ENCODE measurements around the gene SLC8A1. TPM values are rescaled to one million over a fixed set of nuclear protein-coding genes. Genes with fewer than 3 reads are reported as not detected.

SLC8A1 gene
- total and polyA plus RNA-seq, 7 experiments from 2014 or later: 0.95 to 22.8 (median 1.5) TPM; not detected in 2

DNA sequence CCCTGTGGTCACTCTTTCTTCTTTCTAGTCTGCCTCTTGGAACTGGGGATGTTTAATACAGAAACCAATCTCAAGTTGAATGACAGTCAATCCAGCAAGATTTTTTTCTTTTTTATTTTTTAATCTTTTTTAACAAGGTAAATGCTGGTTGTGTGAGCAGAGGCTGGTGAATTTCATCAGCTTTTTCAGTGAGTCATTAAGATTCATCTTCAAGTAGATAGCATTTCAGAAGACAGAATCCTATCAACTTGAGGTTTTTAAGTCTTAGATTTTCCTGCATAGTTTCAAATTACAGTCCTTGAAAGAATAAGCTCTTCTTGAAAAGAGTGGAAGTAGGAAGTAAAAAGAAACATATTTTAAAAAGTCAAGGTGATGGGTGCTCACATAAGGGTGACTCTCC lies 12.4 kb downstream of the SLC8A1 start:
- Histone ChIP-seq H3K36me3 (ENCODE audit: control insufficient read depth in 2 of 3, insufficient read depth in 3 of 3, low read length in 3 of 3) (no peaks in the 10 kb centered on the region), H3K4me1 (ENCODE audit: control insufficient read depth in 2 of 2, insufficient read depth in 2 of 2, low read length in 2 of 2) (no peaks in the 10 kb centered on the region), H3K27ac (ENCODE audit: low read depth, low read length) (no peak overlapping the region), H3K4me3 (ENCODE audit: low read length) (no peak overlapping the region), H3K9me3 (ENCODE audit: control insufficient read depth in 2 of 3, low read length in 3 of 3) (no peaks in the 10 kb centered on the region), H3K27me3 (ENCODE audit: control insufficient read depth in 2 of 2, insufficient read depth in 2 of 2, low read length in 2 of 2) (no peaks in the 10 kb centered on the region)
- H3K9me3 Mint-ChIP-seq: peaks cover 0 to 7% (median 0%) of the 10 kb centered on the region in 11 donors
- peaks cover 0 to 6% (median 0%) of the 10 kb centered on the region in 7 donors for H3K4me1 Mint-ChIP-seq
- DNase-seq: no peak
- H3K4me3 Mint-ChIP-seq: no peak overlapping the region
- H3K36me3 Mint-ChIP-seq: no peaks in the 10 kb centered on the region
- ATAC-seq: no peak
- H3K27ac Mint-ChIP-seq: no peak overlapping the region
- ChIA-PET CTCF (no interaction called here), POLR2A (no interaction called here)
- intact Hi-C loops (cut with micrococcal nuclease): no loop called here
- peaks cover 4 to 8% (median 7%) of the 10 kb centered on the region in 5 donors for H3K27me3 Mint-ChIP-seq

DNA sequence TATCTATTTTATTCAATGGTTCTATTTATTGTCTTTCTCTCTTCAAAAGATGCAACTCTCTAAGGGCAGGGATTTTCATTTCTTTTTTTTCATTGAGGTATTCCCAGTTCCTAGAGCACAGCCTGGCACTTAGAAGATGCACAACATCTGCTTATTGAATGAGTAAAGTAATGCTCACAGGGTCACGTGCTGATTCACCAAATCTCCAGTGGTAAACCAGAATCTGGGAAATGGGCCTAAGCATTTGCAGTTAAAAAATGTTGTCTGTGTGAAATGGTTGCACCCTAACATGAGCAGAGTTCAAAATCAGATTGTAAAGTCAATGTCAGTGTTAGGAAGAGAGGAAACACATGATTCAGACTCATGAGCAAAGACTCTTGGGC lies 15.8 kb downstream of the SLC8A1 start:
- no peaks in the 10 kb centered on the region for H3K36me3 Mint-ChIP-seq
- no peak for ATAC-seq
- ChIA-PET POLR2A (no interaction called here), CTCF (interaction anchor here (0.7 kb wide), 1 partner anchor 22 kb away, joined by 4 read pairs; no protein-coding TSS in a partner anchor)
- Histone ChIP-seq H3K4me3 (ENCODE audit: low read length) (no peak overlapping the region), H3K36me3 (ENCODE audit: control insufficient read depth in 2 of 3, insufficient read depth in 3 of 3, low read length in 3 of 3) (no peaks in the 10 kb centered on the region), H3K27me3 (ENCODE audit: control insufficient read depth in 2 of 2, insufficient read depth in 2 of 2, low read length in 2 of 2) (no peaks in the 10 kb centered on the region), H3K9me3 (ENCODE audit: control insufficient read depth in 2 of 3, low read length in 3 of 3) (no peaks in the 10 kb centered on the region), H3K27ac (ENCODE audit: low read depth, low read length) (no peak overlapping the region), H3K4me1 (ENCODE audit: control insufficient read depth in 2 of 2, insufficient read depth in 2 of 2, low read length in 2 of 2) (no peaks in the 10 kb centered on the region)
- no peak for DNase-seq
- intact Hi-C loops (cut with micrococcal nuclease): no loop called here
- no peak overlapping the region for H3K4me3 Mint-ChIP-seq
- H3K27me3 Mint-ChIP-seq: peaks cover 4 to 8% (median 7%) of the 10 kb centered on the region in 5 donors
- H3K27ac Mint-ChIP-seq: no peak overlapping the region
- H3K9me3 Mint-ChIP-seq: peaks cover 0 to 7% (median 0%) of the 10 kb centered on the region in 11 donors
- peaks cover 0 to 7% (median 0%) of the 10 kb centered on the region in 7 donors for H3K4me1 Mint-ChIP-seq

GRCh38 chr2:40435426-40436092 lies 16.3 kb downstream of the SLC8A1 start:
- no peaks in the 10 kb centered on the region for H3K36me3 ChIP-seq (ENCODE audit: control insufficient read depth in 2 of 3, insufficient read depth in 3 of 3, low read length in 3 of 3)
- no peaks in the 10 kb centered on the region for H3K4me1 ChIP-seq (ENCODE audit: control insufficient read depth in 2 of 2, insufficient read depth in 2 of 2, low read length in 2 of 2)
- H3K36me3 Mint-ChIP-seq: no peaks in the 10 kb centered on the region
- POLR2A ChIA-PET: no interaction called here
- no peaks in the 10 kb centered on the region for H3K9me3 ChIP-seq (ENCODE audit: control insufficient read depth in 2 of 3, low read length in 3 of 3)
- CTCF ChIA-PET: interaction anchor here (0.7 kb wide), 1 partner anchor 21 kb away, joined by 4 read pairs; no protein-coding TSS in a partner anchor
- DNase-seq: no peak
- H3K4me1 Mint-ChIP-seq: peaks cover 0 to 7% (median 0%) of the 10 kb centered on the region in 7 donors
- no peak overlapping the region for H3K27ac ChIP-seq (ENCODE audit: low read depth, low read length)
- H3K27me3 Mint-ChIP-seq: peaks cover 4 to 8% (median 7%) of the 10 kb centered on the region in 5 donors
- no peak for ATAC-seq
- H3K4me3 Mint-ChIP-seq: no peak overlapping the region
- intact Hi-C loops (cut with micrococcal nuclease): no loop called here
- H3K4me3 ChIP-seq (ENCODE audit: low read length): no peak overlapping the region
- peaks cover 0 to 7% (median 0%) of the 10 kb centered on the region in 11 donors for H3K9me3 Mint-ChIP-seq
- H3K27ac Mint-ChIP-seq: no peak overlapping the region
- no peaks in the 10 kb centered on the region for H3K27me3 ChIP-seq (ENCODE audit: control insufficient read depth in 2 of 2, insufficient read depth in 2 of 2, low read length in 2 of 2)

GRCh38 chr2:40434731-40435271 lies 17.1 kb downstream of the SLC8A1 start:
- H3K4me1 ChIP-seq (ENCODE audit: control insufficient read depth in 2 of 2, insufficient read depth in 2 of 2, low read length in 2 of 2): no peaks in the 10 kb centered on the region
- peaks cover 4 to 8% (median 7%) of the 10 kb centered on the region in 5 donors for H3K27me3 Mint-ChIP-seq
- ChIA-PET CTCF (no interaction called here), POLR2A (no interaction called here)
- H3K4me3 Mint-ChIP-seq: no peak overlapping the region
- H3K9me3 Mint-ChIP-seq: peaks cover 0 to 7% (median 0%) of the 10 kb centered on the region in 11 donors
- no peaks in the 10 kb centered on the region for H3K27me3 ChIP-seq (ENCODE audit: control insufficient read depth in 2 of 2, insufficient read depth in 2 of 2, low read length in 2 of 2)
- H3K27ac Mint-ChIP-seq: no peak overlapping the region
- H3K4me3 ChIP-seq (ENCODE audit: low read length): no peak overlapping the region
- H3K36me3 Mint-ChIP-seq: no peaks in the 10 kb centered on the region
- peaks cover 0 to 7% (median 0%) of the 10 kb centered on the region in 7 donors for H3K4me1 Mint-ChIP-seq
- no peaks in the 10 kb centered on the region for H3K36me3 ChIP-seq (ENCODE audit: control insufficient read depth in 2 of 3, insufficient read depth in 3 of 3, low read length in 3 of 3)
- DNase-seq (no peak), ATAC-seq (no peak)
- no peak overlapping the region for H3K27ac ChIP-seq (ENCODE audit: low read depth, low read length)
- no peaks in the 10 kb centered on the region for H3K9me3 ChIP-seq (ENCODE audit: control insufficient read depth in 2 of 3, low read length in 3 of 3)
- intact Hi-C loops (cut with micrococcal nuclease): no loop called here

- POLR2A ChIA-PET: no interaction called here
- H3K27me3 ChIP-seq (ENCODE audit: control insufficient read depth in 2 of 2, insufficient read depth in 2 of 2, low read length in 2 of 2): no peaks in the 10 kb centered on the region
- no peaks in the 10 kb centered on the region for H3K36me3 ChIP-seq (ENCODE audit: control insufficient read depth in 2 of 3, insufficient read depth in 3 of 3, low read length in 3 of 3)
- no peak overlapping the region for H3K27ac Mint-ChIP-seq
- intact Hi-C loops (cut with micrococcal nuclease): no loop called here
- ATAC-seq (no peak), DNase-seq (no peak)
- H3K9me3 Mint-ChIP-seq: peaks cover 0 to 10% (median 0%) of the 10 kb centered on the region in 11 donors
- H3K9me3 ChIP-seq (ENCODE audit: control insufficient read depth in 2 of 3, low read length in 3 of 3): no peaks in the 10 kb centered on the region
- H3K27ac ChIP-seq (ENCODE audit: low read depth, low read length): no peak overlapping the region
- no peaks in the 10 kb centered on the region for H3K36me3 Mint-ChIP-seq
- H3K4me1 Mint-ChIP-seq: peaks cover 0 to 7% (median 0%) of the 10 kb centered on the region in 7 donors
- peaks cover 4 to 7% (median 4%) of the 10 kb centered on the region in 5 donors for H3K27me3 Mint-ChIP-seq
- no peak overlapping the region for H3K4me3 Mint-ChIP-seq
- CTCF ChIA-PET: no interaction called here
- no peaks in the 10 kb centered on the region for H3K4me1 ChIP-seq (ENCODE audit: control insufficient read depth in 2 of 2, insufficient read depth in 2 of 2, low read length in 2 of 2)
- H3K4me3 ChIP-seq (ENCODE audit: low read length): no peak overlapping the region
These were observed 18.2 kb downstream of the SLC8A1 start for GRCh38 chr2:40433736-40434135.

DNA sequence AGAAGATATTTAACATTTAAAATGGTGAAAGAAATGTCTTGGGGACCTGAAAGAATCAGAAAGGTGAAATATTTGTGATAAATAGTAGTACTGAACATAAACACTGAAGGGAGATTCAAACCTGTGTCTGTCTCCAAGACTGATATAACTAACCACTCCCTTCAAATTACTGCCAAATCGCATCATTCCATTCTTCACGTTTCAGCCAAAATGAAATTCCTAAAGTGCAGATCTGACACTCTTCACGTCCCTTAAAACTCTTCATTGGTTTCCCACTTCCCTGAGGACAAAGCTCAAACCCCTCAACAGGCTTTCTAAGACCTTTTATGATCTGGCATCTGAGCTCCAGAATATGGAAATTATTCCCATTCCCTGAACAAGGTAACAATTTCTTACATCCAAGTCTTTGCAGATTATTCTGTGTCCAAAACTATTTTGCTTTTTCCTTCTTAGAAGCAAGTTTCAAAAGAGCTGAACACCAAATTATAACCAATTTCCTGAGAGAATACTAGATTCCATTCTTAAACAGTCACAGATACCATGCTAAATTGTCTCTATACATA lies 18.9 kb downstream of the SLC8A1 start:
- Mint-ChIP-seq H3K9me3 (peaks cover 0 to 9% (median 0%) of the 10 kb centered on the region in 11 donors), H3K27me3 (peaks cover 0 to 7% (median 4%) of the 10 kb centered on the region in 5 donors), H3K4me3 (no peak overlapping the region), H3K27ac (no peak overlapping the region), H3K36me3 (no peaks in the 10 kb centered on the region), H3K4me1 (peaks cover 0 to 6% (median 0%) of the 10 kb centered on the region in 7 donors)
- H3K36me3 ChIP-seq (ENCODE audit: control insufficient read depth in 2 of 3, insufficient read depth in 3 of 3, low read length in 3 of 3): no peaks in the 10 kb centered on the region
- no peaks in the 10 kb centered on the region for H3K4me1 ChIP-seq (ENCODE audit: control insufficient read depth in 2 of 2, insufficient read depth in 2 of 2, low read length in 2 of 2)
- intact Hi-C loops (cut with micrococcal nuclease): no loop called here
- DNase-seq (no peak), ATAC-seq (no peak)
- H3K27me3 ChIP-seq (ENCODE audit: control insufficient read depth in 2 of 2, insufficient read depth in 2 of 2, low read length in 2 of 2): no peaks in the 10 kb centered on the region
- no peak overlapping the region for H3K4me3 ChIP-seq (ENCODE audit: low read length)
- POLR2A ChIA-PET: no interaction called here
- H3K27ac ChIP-seq (ENCODE audit: low read depth, low read length): no peak overlapping the region
- H3K9me3 ChIP-seq (ENCODE audit: control insufficient read depth in 2 of 3, low read length in 3 of 3): no peaks in the 10 kb centered on the region
- CTCF ChIA-PET: no interaction called here

All from naive thymus-derived CD4-positive, alpha-beta T cell (primary cell).